ENCODE data around the gene FGF3. TPM values are rescaled to one million over a fixed set of nuclear protein-coding genes. Genes with fewer than 3 reads are reported as not detected.

The FGF3 gene
- polyA plus RNA-seq, 1 donor (not counting 4 experiments of a cell fraction or from before 2014, with no cell fraction given), result not detected

- H3K9ac ChIP-seq (ENCODE audit: control insufficient read depth, extremely low read depth, insufficient read depth, low read length), result no peak overlapping the region
- H3K4me1 ChIP-seq (ENCODE audit: control insufficient read depth, extremely low read depth, insufficient read depth, low read length), result no peaks in the 10 kb centered on the region
- TF ChIP-seq EZH2 (IDR thresholded peaks at IDR 0.05; ENCODE audit: low read length), result no peak
- H3K27me3 ChIP-seq (ENCODE audit: control insufficient read depth, extremely low read depth, insufficient read depth, low read length), result peaks cover 7% of the 10 kb centered on the region
- no peak overlapping the region for H3K4me3 ChIP-seq (ENCODE audit: control insufficient read depth in 2 of 3, extremely low read depth in 1 of 3, insufficient read depth in 2 of 3, low read depth in 1 of 3, low read length in 3 of 3)
- no peak overlapping the region for H2AFZ ChIP-seq (ENCODE audit: control insufficient read depth, low read length)
- H3K9me3 ChIP-seq (ENCODE audit: control insufficient read depth, low read depth, low read length), result no peaks in the 10 kb centered on the region
- H4K20me1 ChIP-seq (ENCODE audit: control insufficient read depth, extremely low read depth, insufficient read depth, low read length), result no peaks in the 10 kb centered on the region
- FAIRE-seq, result no peak
- no peak overlapping the region for H3K4me2 ChIP-seq (ENCODE audit: control insufficient read depth, extremely low read depth, insufficient read depth, low read depth, low read length)
- H3K9me1 ChIP-seq (ENCODE audit: control insufficient read depth, extremely low read depth, insufficient read depth, low read length), result no peaks in the 10 kb centered on the region
- no peaks in the 10 kb centered on the region for H3K36me3 ChIP-seq (ENCODE audit: control insufficient read depth in 2 of 2, extremely low read depth in 1 of 2, insufficient read depth in 2 of 2, low read length in 2 of 2)
- H3K79me2 ChIP-seq (ENCODE audit: control insufficient read depth, insufficient read depth, low read length), result no peaks in the 10 kb centered on the region
- DNase-seq (ENCODE audit: low read depth, low spot score), result no peak
- H3K27ac ChIP-seq (ENCODE audit: control insufficient read depth, insufficient read depth, low read length), result no peak overlapping the region
- dilution Hi-C loops (cut with MboI; ENCODE audit: extremely low pct_ligation_motif_present, low sequenced_read_pairs), result no loop called here
Observed at GRCh38 chr11:69834251-69834650, 15.0 kb upstream of the FGF3 start.

- dilution Hi-C loops (cut with MboI; ENCODE audit: extremely low pct_ligation_motif_present, low sequenced_read_pairs), result no loop called here
- FAIRE-seq (no peak), DNase-seq (ENCODE audit: low read depth, low spot score) (no peak)
- TF ChIP-seq EZH2 (IDR thresholded peaks at IDR 0.05; ENCODE audit: low read length) (no peak), CTCF (optimal IDR thresholded peaks at IDR 0.05 in 1 of 3, IDR thresholded peaks at IDR 0.05 in 1 of 3, conservative IDR thresholded peaks at IDR 0.05 in 1 of 3; ENCODE audit: extremely low read depth in 1 of 3, insufficient read depth in 2 of 3, low read length in 3 of 3) (no peak)
- Histone ChIP-seq H3K9me3 (ENCODE audit: control insufficient read depth, low read depth, low read length) (no peaks in the 10 kb centered on the region), H3K36me3 (ENCODE audit: control insufficient read depth in 2 of 2, extremely low read depth in 1 of 2, insufficient read depth in 2 of 2, low read length in 2 of 2) (no peaks in the 10 kb centered on the region), H3K79me2 (ENCODE audit: control insufficient read depth, insufficient read depth, low read length) (no peaks in the 10 kb centered on the region), H3K4me3 (ENCODE audit: control insufficient read depth in 2 of 3, extremely low read depth in 1 of 3, insufficient read depth in 2 of 3, low read depth in 1 of 3, low read length in 3 of 3) (no peak overlapping the region), H2AFZ (ENCODE audit: control insufficient read depth, low read length) (no peak overlapping the region), H3K27me3 (ENCODE audit: control insufficient read depth, extremely low read depth, insufficient read depth, low read length) (peaks cover 7% of the 10 kb centered on the region), H3K9ac (ENCODE audit: control insufficient read depth, extremely low read depth, insufficient read depth, low read length) (no peak overlapping the region), H3K27ac (ENCODE audit: control insufficient read depth, insufficient read depth, low read length) (no peak overlapping the region), H3K4me1 (ENCODE audit: control insufficient read depth, extremely low read depth, insufficient read depth, low read length) (no peaks in the 10 kb centered on the region), H4K20me1 (ENCODE audit: control insufficient read depth, extremely low read depth, insufficient read depth, low read length) (no peaks in the 10 kb centered on the region), H3K4me2 (ENCODE audit: control insufficient read depth, extremely low read depth, insufficient read depth, low read depth, low read length) (no peak overlapping the region), H3K9me1 (ENCODE audit: control insufficient read depth, extremely low read depth, insufficient read depth, low read length) (no peaks in the 10 kb centered on the region)
Observed at GRCh38 chr11:69832561-69833413, 13.6 kb upstream of the FGF3 start.
